ENCODE measurements around the gene LYST. TPM values are rescaled to one million over a fixed set of nuclear protein-coding genes. Genes with fewer than 3 reads are reported as not detected.

Gene LYST
- total RNA-seq, 1 experiment from 2014 or later = 10.9 TPM

- no peak for DNase-seq (ENCODE audit: low read depth)
These were observed 152.4 kb downstream of the LYST start for GRCh38 chr1:235714205-235714897.

GRCh38 chr1:235712812-235713211, 153.9 kb downstream of the LYST start:
- no peak for DNase-seq (ENCODE audit: low read depth)

GRCh38 chr1:235710687-235711086, 156.0 kb downstream of the LYST start:
- DNase-seq (ENCODE audit: low read depth) = no peak

- DNase-seq (ENCODE audit: low read depth) = no peak
These were observed 157.7 kb downstream of the LYST start for GRCh38 chr1:235709018-235709417.

GRCh38 chr1:235708390-235708962, 158.2 kb downstream of the LYST start:
- peak; percentile 72 for DNase-seq (ENCODE audit: low read depth)

GRCh38 chr1:235703506-235703905, 163.2 kb downstream of the LYST start:
- peak; percentile 41 for DNase-seq (ENCODE audit: low read depth)

GRCh38 chr1:235702412-235702811, 164.3 kb downstream of the LYST start:
- DNase-seq (ENCODE audit: low read depth) = no peak

GRCh38 chr1:235697508-235697907, 169.2 kb downstream of the LYST start:
- no peak for DNase-seq (ENCODE audit: low read depth)

GRCh38 chr1:235689356-235689755, 177.3 kb downstream of the LYST start:
- DNase-seq (ENCODE audit: low read depth) = no peak

GRCh38 chr1:235688096-235688495, 178.6 kb downstream of the LYST start:
- no peak for DNase-seq (ENCODE audit: low read depth)

- DNase-seq (ENCODE audit: low read depth) = no peak
These were observed 183.1 kb downstream of the LYST start for GRCh38 chr1:235683653-235684052.

GRCh38 chr1:235682216-235682615, 184.5 kb downstream of the LYST start:
- no peak for DNase-seq (ENCODE audit: low read depth)

GRCh38 chr1:235679644-235680043, 187.1 kb downstream of the LYST start:
- no peak for DNase-seq (ENCODE audit: low read depth)

GRCh38 chr1:235679005-235679404, 187.7 kb downstream of the LYST start:
- DNase-seq (ENCODE audit: low read depth) = no peak

- DNase-seq (ENCODE audit: low read depth) = no peak
These were observed 191.4 kb downstream of the LYST start for GRCh38 chr1:235675152-235675890.

GRCh38 chr1:235673981-235674380, 192.7 kb downstream of the LYST start:
- DNase-seq (ENCODE audit: low read depth) = no peak

GRCh38 chr1:235671992-235672391, 194.7 kb downstream of the LYST start:
- DNase-seq (ENCODE audit: low read depth) = no peak

GRCh38 chr1:235670157-235670776, 196.4 kb downstream of the LYST start:
- no peak for DNase-seq (ENCODE audit: low read depth)

GRCh38 chr1:235669277-235669676, 197.4 kb downstream of the LYST start:
- DNase-seq (ENCODE audit: low read depth) = no peak

- no peak for DNase-seq (ENCODE audit: low read depth)
These were observed 203.1 kb downstream of the LYST start for GRCh38 chr1:235663628-235664027.

- DNase-seq (ENCODE audit: low read depth) = no peak
These were observed 205.1 kb downstream of the LYST start for GRCh38 chr1:235661568-235661967.

GRCh38 chr1:235659186-235659771, 207.4 kb downstream of the LYST start:
- no peak for DNase-seq (ENCODE audit: low read depth)
